Measurements from ENCODE around the gene EIF2AK3.

GRCh38 chr2:88582030-88582429 lies 45.2 kb downstream of the EIF2AK3 start:
- TF ChIP-seq ZNF529 (tag by site-specific recombination; IDR thresholded peaks at IDR 0.05; ENCODE audit: insufficient replicate concordance): no peak
- no peak for TF ChIP-seq PBX3 (CRISPR knock-in tag; IDR thresholded peaks at IDR 0.05)
- no peak for TF ChIP-seq CTCF (tag by site-specific recombination; IDR thresholded peaks at IDR 0.05)
- TF ChIP-seq SP2 (tag by site-specific recombination; IDR thresholded peaks at IDR 0.05): no peak
- TF ChIP-seq HOXA7 (CRISPR knock-in tag; IDR thresholded peaks at IDR 0.05; ENCODE audit: borderline replicate concordance): no peak
